ENCODE results near the gene ACMSD. TPM values are rescaled to one million over a fixed set of nuclear protein-coding genes. Genes with fewer than 3 reads are reported as not detected.

Gene ACMSD
- total RNA-seq, 1 experiment from 2014 or later = not detected

GRCh38 chr2:134815741-134816140 lies 22.7 kb upstream of the ACMSD start:
- POLR2A ChIA-PET = no interaction called here

DNA sequence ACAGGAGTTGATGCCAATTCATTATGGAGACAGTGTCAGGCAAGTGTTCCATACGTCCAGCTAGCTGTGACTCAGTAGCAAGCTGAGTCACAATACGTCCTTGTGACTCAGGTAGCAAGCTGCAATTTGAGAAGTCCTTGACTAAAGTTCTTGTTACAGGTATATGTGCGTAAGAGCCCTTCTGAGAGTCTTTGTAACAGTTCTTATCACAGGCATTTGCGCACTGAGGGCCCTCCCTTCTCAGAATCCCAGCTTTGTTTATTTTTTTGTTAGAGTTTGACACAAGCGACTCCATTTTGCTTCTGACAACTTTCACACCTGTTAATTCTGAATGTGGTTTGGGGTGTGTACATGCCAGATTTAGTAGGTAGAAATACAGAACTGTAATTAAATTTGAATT lies 20.1 kb upstream of the ACMSD start:
- Mint-ChIP-seq H3K36me3 (ENCODE audit: insufficient read depth, unreplicated experiment) (no peaks in the 10 kb centered on the region), H3K27me3 (ENCODE audit: insufficient read depth, unreplicated experiment) (peaks cover 3% of the 10 kb centered on the region), H3K4me3 (ENCODE audit: unreplicated experiment) (no peak overlapping the region), H3K27ac (ENCODE audit: unreplicated experiment) (no peak overlapping the region), H3K4me1 (ENCODE audit: low read depth, unreplicated experiment) (no peaks in the 10 kb centered on the region), H3K9me3 (ENCODE audit: unreplicated experiment) (no peaks in the 10 kb centered on the region)
- DNase-seq = no peak
- TF ChIP-seq CTCF (IDR thresholded peaks at IDR 0.05; ENCODE audit: insufficient read depth in 1 of 2, low read depth in 1 of 2, low read length in 1 of 2, severe bottlenecking in 1 of 2, unreplicated experiment in 1 of 2) = no peak
- no TSS peak for BruUV-seq (replicated peaks)
- H3K27me3 ChIP-seq (replicated peaks; ENCODE audit: control insufficient read depth, insufficient read depth, low read length) = no peaks in the 10 kb centered on the region
- no peaks in the 10 kb centered on the region for H3K9me3 ChIP-seq
- intact Hi-C loops (cut with micrococcal nuclease; ENCODE audit: unreplicated experiment) = no loop called here
- no peak overlapping the region for H3K4me3 ChIP-seq (ENCODE audit: low read depth, low read length)
- ChIA-PET POLR2A (no interaction called here), CTCF (interaction anchor here (0.6 kb wide), 1 partner anchor 100 kb away, joined by 3 read pairs; the partner anchor contains the start of gene CCNT2)
- no peaks in the 10 kb centered on the region for H3K4me1 ChIP-seq
- H3K36me3 ChIP-seq (ENCODE audit: control insufficient read depth, insufficient read depth, low read length) = no peaks in the 10 kb centered on the region

More at GRCh38 chr2:134815741-134816140, 22.7 kb upstream of the ACMSD start:
- TF ChIP-seq CTCF (IDR thresholded peaks at IDR 0.05; ENCODE audit: insufficient read depth in 1 of 2, low read depth in 1 of 2, low read length in 1 of 2, severe bottlenecking in 1 of 2, unreplicated experiment in 1 of 2) = no peak
- H3K4me3 ChIP-seq (ENCODE audit: low read depth, low read length) = no peak overlapping the region
- H3K9me3 ChIP-seq = peaks cover 15% of the 10 kb centered on the region
- no peaks in the 10 kb centered on the region for H3K4me1 ChIP-seq
- Mint-ChIP-seq H3K36me3 (ENCODE audit: insufficient read depth, unreplicated experiment) (no peaks in the 10 kb centered on the region), H3K9me3 (ENCODE audit: unreplicated experiment) (peaks cover 4% of the 10 kb centered on the region), H3K4me3 (ENCODE audit: unreplicated experiment) (no peak overlapping the region), H3K27me3 (ENCODE audit: insufficient read depth, unreplicated experiment) (peaks cover 3% of the 10 kb centered on the region), H3K27ac (ENCODE audit: unreplicated experiment) (no peak overlapping the region), H3K4me1 (ENCODE audit: low read depth, unreplicated experiment) (no peaks in the 10 kb centered on the region)
- no peaks in the 10 kb centered on the region for H3K36me3 ChIP-seq (ENCODE audit: control insufficient read depth, insufficient read depth, low read length)
- H3K27me3 ChIP-seq (replicated peaks; ENCODE audit: control insufficient read depth, insufficient read depth, low read length) = no peaks in the 10 kb centered on the region
- no TSS peak for BruUV-seq (replicated peaks)
- CTCF ChIA-PET = no interaction called here
- DNase-seq = no peak
- intact Hi-C loops (cut with micrococcal nuclease; ENCODE audit: unreplicated experiment) = no loop called here

DNA sequence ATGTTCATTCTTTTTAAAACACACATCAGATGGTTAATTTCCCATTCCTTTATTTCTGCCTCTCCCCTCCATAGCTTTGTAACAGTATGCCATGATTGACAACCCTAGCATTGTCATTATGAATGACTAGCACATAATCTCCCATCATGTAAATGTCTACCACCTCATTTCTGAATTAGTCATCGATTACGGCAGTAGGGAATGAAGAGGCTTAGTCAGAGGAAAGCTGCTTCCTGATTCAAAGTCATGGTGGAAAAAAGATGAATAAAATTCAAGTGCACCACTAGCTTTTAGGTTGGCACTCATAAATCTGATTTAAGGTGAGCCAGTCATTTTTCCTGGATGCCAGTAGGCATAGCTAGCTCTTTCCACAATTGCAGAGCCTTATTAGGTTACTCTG lies 19.1 kb upstream of the ACMSD start:
- Mint-ChIP-seq H3K9me3 (ENCODE audit: unreplicated experiment) (no peaks in the 10 kb centered on the region), H3K27me3 (ENCODE audit: insufficient read depth, unreplicated experiment) (peaks cover 3% of the 10 kb centered on the region), H3K4me3 (ENCODE audit: unreplicated experiment) (no peak overlapping the region), H3K36me3 (ENCODE audit: insufficient read depth, unreplicated experiment) (no peaks in the 10 kb centered on the region), H3K27ac (ENCODE audit: unreplicated experiment) (no peak overlapping the region), H3K4me1 (ENCODE audit: low read depth, unreplicated experiment) (no peaks in the 10 kb centered on the region)
- Histone ChIP-seq H3K4me1 (no peaks in the 10 kb centered on the region), H3K4me3 (ENCODE audit: low read depth, low read length) (no peak overlapping the region), H3K27me3 (replicated peaks; ENCODE audit: control insufficient read depth, insufficient read depth, low read length) (no peaks in the 10 kb centered on the region), H3K9me3 (no peaks in the 10 kb centered on the region), H3K36me3 (ENCODE audit: control insufficient read depth, insufficient read depth, low read length) (no peaks in the 10 kb centered on the region)
- POLR2A ChIA-PET = no interaction called here
- BruUV-seq (replicated peaks) = no TSS peak
- intact Hi-C loops (cut with micrococcal nuclease; ENCODE audit: unreplicated experiment) = no loop called here
- no peak for TF ChIP-seq CTCF (IDR thresholded peaks at IDR 0.05; ENCODE audit: insufficient read depth in 1 of 2, low read depth in 1 of 2, low read length in 1 of 2, severe bottlenecking in 1 of 2, unreplicated experiment in 1 of 2)
- CTCF ChIA-PET = no interaction called here
- no peak for DNase-seq

Data from Caco-2 (cell line).